GM10847 (cell line): Measurements from ENCODE around the gene GDPD2.

Source experiments
- POLR2A ChIP-seq: IDR thresholded peaks from 2 replicates; pipeline ENCODE4 v1.6.1; 2011; ENCODE audit not compliant: insufficient read length; ENCODE audit errors: extremely low read depth

The GDPD2 gene

GRCh38 chrX:70434914-70435586 is 11.9 kb downstream of the GDPD2 start:
- TF ChIP-seq POLR2A = no peak

GRCh38 chrX:70436343-70436742 is 13.2 kb downstream of the GDPD2 start:
- no peak for TF ChIP-seq POLR2A

- TF ChIP-seq POLR2A = no peak
Observed at GRCh38 chrX:70437011-70437410, 13.9 kb downstream of the GDPD2 start.

GRCh38 chrX:70437921-70438665 is 15.0 kb downstream of the GDPD2 start:
- TF ChIP-seq POLR2A = no peak

- no peak for TF ChIP-seq POLR2A
Observed at GRCh38 chrX:70439016-70439415, 15.9 kb downstream of the GDPD2 start.

GRCh38 chrX:70442224-70442623 is 19.1 kb downstream of the GDPD2 start:
- TF ChIP-seq POLR2A = no peak

- TF ChIP-seq POLR2A = no peak
Observed at GRCh38 chrX:70444326-70444945, 21.3 kb downstream of the GDPD2 start, which contains the start of gene DLG3. DLG3 (plus strand) TSS chrX:70444835; CDS start chrX:70445202, 367 bp downstream.

GRCh38 chrX:70444946-70445656 is 22.0 kb downstream of the GDPD2 start:
- TF ChIP-seq POLR2A = no peak

GRCh38 chrX:70445951-70446350 is 22.8 kb downstream of the GDPD2 start:
- TF ChIP-seq POLR2A = no peak

- TF ChIP-seq POLR2A = no peak
Observed at GRCh38 chrX:70446380-70447350, 23.6 kb downstream of the GDPD2 start.

- TF ChIP-seq POLR2A = no peak
Observed at GRCh38 chrX:70449457-70449966, 26.4 kb downstream of the GDPD2 start.

GRCh38 chrX:70452143-70452733 is 29.1 kb downstream of the GDPD2 start:
- TF ChIP-seq POLR2A = no peak

- TF ChIP-seq POLR2A = no peak
Observed at GRCh38 chrX:70453024-70453618, 30.0 kb downstream of the GDPD2 start.
